ENCODE measurements around the gene ATF6. TPM values are rescaled to one million over a fixed set of nuclear protein-coding genes. Genes with fewer than 3 reads are reported as not detected.

ATF6 gene
- total and polyA plus RNA-seq, 2 of the 8 experiments (the other 6 are each of a cell fraction or from before 2014, with no cell fraction given), result 4.6 to 10.0 TPM

GRCh38 chr1:161816201-161816600 lies 50.1 kb downstream of the ATF6 start (continued):
- TF ChIP-seq JUND (IDR thresholded peaks at IDR 0.05; ENCODE audit: low read length) (no peak), CBX8 (IDR thresholded peaks at IDR 0.05; ENCODE audit: borderline replicate concordance, low read depth, low read length) (no peak), ZNF274 (IDR thresholded peaks at IDR 0.05; ENCODE audit: borderline replicate concordance, extremely low read depth, low read length) (no peak), JUN (IDR thresholded peaks at IDR 0.05; ENCODE audit: low read depth, low read length) (no peak)

Measured in H1 (cell line).